HG02623 (cell line): ENCODE data around the gene DUXB.

Experiments used
- ATAC-seq: cut with Tn5 transposase; IDR thresholded peaks from one replicate; pipeline ENCODE4 v1.9.1; 2021; ENCODE audit warnings: moderate library complexity; ENCODE audit not compliant: unreplicated experiment

DUXB gene

DNA sequence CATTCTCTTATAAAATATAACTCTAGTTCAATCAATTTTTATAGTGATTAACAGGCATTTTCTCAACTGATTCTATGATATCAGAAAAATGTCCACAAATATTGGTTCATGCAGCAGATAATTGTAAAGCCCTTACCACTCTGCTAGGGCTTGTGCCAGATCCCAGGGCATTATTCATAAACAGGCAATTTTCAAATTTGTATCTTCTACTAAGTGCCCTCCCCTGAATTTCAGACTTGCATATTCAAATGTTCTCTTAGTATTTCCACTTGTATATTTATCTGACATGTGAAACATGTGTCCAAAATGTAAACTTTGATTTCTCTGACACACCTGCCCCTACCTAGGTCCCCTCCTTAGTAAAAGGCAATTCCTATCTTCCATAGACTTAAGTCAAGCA, 33.8 kb downstream of the DUXB start:
- no peak for ATAC-seq

DNA sequence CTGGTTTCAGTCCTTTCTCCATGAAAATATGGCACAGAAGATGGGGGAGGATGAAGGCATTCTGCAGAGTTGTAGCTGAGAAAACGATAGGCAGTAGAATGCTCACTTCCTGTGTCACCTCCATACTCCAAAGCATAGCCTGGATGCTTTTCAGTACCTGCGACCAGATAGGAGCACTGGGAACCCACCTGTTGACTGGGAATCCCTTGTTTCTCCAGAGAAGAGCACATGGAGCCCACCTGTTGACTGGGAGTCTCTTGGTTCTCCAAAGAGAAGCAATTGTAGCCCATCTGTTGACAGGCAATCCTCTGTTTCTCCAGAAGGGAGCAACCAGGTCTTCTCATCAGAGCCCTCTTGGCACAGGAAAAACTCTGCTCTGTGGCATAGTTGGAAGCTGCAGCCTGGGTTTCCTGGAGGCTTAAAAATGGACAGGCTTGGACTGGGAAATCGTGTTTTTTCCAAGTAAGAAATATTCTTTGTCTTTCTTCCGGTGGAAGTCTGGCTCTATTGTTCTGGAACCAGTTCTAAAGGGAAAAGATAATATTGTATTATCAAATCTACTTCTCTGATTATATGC, 40.4 kb downstream of the DUXB start:
- ATAC-seq = no peak

DNA sequence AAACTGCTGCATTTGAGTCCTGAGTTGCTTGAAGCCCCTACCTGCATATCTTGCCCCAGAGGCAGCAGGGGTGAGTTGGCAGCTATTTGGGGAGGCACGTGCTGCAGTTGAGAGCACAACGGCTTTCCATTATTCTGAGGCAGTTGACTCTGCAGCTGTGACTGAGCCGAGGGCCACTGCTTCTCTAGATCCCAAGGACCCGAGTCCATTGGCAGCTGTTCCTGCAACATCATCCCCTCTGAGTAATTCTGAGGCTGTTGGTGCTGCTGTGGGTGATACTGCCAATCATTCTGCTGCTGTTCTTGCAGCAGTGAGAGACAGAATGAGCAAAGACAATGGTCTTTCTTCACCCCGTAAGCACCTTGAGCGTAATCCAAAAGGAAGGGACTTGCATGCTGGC, 40.9 kb downstream of the DUXB start:
- no peak for ATAC-seq

DNA sequence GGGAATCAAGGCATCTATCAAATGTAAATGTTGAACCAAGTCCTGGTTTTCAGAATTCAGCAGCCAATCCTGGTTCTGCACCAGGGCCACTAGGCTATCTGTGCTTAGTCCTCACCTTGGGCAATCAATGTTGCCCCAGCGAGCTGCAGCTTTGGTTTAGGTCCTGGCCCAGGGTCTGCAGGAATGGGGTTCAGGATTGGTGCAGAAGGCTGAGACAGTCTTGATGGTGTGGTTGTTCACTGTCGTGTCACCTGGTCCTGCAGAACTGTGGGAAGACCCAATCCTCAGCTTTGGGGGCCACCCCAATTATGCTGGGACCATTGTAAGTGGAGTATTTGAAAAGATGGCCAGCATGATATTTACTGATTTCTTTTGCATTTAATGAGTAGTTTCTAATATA, 43.1 kb downstream of the DUXB start:
- ATAC-seq = no peak

DNA sequence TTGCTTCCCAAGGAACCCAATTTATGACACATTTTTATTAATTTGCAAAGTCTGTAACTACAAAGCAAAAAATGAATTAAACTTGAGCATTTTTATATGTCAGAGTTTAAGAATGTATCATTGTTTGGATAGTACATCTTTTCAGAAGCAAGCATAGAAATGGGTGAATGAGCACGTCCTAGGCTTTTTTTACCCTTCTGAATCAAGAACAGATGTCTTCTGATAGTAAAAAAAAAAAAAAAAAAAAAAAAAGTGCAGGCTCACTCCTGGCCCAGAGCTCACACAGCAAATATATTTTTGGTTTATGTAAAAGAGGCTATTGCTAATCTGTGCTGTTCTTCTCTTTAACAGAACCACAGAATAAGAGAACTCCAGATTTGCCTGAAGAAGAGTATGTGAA, 47.3 kb downstream of the DUXB start:
- no peak for ATAC-seq

DNA sequence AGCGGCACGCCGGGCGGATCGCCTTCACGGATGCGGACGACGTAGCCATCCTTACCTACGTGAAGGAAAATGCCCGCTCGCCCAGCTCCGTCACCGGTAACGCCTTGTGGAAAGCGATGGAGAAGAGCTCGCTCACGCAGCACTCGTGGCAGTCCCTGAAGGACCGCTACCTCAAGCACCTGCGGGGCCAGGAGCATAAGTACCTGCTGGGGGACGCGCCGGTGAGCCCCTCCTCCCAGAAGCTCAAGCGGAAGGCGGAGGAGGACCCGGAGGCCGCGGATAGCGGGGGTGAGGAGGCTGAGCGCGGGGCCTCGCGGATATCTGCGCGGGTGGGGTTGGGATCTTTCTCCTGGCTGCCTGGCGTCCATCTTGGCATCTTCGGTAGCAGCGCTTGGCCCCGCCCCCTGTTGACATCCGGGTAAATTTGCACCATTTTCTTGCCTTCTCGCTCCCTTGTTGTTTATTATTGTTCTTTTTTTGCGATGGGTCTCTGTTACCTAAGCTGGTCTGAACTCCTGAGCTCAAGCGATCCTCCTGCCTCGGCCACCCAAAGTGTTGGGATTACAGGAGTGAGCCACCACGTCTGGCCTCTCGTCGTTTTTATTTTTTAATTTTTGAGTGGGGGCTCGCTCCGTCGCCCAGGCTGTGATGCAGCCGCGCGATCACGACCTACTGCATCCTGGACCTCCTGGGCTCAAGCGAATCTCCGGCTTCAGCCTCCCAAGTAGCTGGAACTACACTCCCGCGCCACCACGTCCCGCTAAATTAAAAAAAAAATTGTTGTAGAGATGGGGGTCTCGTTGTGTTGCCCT, 52.8 kb downstream of the DUXB start:
- peak; percentile 28 for ATAC-seq

DNA sequence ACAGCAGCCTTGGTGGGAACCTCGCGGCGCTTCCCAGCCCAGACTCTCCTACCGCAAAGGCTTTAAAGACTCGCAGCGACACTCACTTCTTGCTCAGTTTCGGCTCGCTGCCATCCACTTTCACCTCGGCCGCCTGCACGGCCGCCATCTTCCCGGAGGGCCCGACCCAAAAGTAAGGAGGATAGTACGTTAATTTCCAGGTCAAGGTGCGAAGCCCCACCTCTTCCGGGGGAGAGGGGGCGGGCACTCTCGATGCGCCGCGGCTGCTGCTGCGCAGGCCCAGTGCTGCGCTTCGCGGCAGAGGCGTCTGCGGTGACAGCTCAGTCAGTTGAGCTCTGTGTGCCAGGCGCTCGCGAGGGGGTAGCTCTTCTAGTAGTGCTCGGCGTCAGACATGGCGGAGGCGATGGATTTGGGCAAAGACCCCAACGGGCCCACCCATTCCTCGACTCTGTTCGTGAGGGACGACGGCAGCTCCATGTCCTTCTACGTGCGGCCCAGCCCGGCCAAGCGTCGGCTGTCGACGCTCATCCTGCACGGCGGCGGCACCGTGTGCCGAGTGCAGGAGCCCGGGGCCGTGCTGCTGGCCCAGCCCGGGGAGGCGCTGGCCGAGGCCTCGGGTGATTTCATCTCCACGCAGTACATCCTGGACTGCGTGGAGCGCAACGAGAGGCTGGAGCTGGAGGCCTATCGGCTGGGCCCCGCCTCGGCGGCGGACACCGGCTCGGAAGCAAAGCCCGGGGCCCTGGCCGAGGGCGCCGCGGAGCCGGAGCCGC, 53.6 kb downstream of the DUXB start, which contains the start of the genes KARS1 and TERF2IP:
Gene KARS1, minus strand, starts transcription at position 174 of the 773 bp plus-strand sequence. Its CDS starts 26 bp downstream, at position 148.
Gene TERF2IP, plus strand, starts transcription at position 282 of the 773 bp plus-strand sequence. Its CDS starts 110 bp downstream, at position 392.
- ATAC-seq = peak; percentile 79

DNA sequence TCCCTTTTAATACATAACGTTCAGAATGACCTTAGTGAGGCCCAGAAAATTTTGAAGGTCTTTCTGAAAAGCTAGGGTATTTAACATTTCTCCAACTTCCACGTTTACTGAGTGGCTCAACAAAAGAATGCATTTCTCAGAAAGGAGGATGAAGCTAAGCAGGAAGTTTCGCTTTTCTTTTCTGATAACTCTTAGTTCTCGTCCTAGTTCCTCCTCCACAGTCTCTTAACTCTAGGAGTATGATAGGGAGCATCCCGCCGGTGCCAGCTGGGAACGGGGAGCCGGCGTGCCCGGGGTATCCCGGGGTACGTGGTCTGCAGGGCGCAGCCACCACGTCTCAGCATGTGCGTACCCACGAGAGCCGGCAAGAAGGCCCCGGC, 54.2 kb downstream of the DUXB start:
- ATAC-seq = peak; percentile 14

DNA sequence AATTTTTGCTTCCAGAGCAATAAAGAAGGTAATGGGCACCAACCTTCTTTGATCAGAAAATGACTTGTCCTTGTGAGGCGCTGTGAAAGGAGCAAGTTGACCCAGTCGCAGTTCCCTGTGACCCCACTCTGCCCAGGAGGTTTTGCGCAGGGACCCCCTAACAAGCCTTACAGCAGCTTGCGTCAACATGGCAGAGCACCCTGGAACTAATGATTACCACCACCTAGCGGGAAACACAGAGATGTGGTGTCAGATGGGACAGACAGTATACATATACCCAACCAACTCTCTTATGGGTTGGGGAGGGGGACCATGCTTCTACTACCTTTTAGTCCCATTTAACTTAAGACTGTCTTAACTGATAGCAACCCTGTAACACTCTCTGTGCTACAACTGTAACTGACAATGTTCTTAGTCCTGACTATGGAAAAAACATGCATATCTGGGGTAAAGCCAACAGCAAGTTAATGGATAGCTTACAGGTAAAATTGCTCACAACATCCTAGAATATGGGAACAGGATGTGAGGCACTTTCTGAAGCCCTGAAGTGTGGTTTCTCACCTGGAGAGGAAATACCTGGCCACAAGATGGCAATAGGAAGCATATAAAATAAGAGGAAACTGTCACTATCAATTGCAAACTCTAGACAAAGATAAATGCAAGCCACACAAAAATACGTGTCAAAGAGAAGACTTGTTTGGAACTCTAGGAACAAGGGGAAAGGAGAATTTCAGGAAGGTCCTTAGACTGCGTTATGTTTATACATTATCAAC, 56.8 kb downstream of the DUXB start:
- no peak for ATAC-seq
